ENCODE results near the gene MGMT. TPM values are rescaled to one million over a fixed set of nuclear protein-coding genes. Genes with fewer than 3 reads are reported as not detected.

The MGMT gene
- total RNA-seq, 1 donor from 2014 or later = 14.5 TPM

DNA sequence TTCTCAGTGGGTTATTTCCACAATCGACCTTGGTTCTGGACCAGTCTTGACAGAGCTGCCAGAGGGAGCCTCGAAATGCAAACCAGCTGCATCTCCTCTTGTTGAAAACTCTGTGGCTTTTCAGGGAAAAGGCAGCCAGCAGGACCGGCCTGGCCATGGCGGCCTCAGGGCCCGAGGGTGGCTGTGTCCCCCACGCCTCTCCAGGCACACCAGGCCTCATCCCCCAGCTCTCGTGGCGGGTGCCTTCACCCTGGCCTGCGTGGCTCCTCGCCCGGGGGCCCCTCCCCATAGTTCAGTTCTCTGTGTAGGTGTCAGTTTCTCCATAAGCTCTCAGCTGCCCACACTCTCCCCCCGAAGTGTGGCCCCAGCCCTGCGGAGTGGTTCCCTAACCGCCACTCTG is 63.5 kb downstream of the MGMT start:
- DNase-seq (ENCODE audit: missing footprints) (peak; percentile 66), ATAC-seq (no peak)
- intact Hi-C loops (cut with DNase I) = no loop called here

DNA sequence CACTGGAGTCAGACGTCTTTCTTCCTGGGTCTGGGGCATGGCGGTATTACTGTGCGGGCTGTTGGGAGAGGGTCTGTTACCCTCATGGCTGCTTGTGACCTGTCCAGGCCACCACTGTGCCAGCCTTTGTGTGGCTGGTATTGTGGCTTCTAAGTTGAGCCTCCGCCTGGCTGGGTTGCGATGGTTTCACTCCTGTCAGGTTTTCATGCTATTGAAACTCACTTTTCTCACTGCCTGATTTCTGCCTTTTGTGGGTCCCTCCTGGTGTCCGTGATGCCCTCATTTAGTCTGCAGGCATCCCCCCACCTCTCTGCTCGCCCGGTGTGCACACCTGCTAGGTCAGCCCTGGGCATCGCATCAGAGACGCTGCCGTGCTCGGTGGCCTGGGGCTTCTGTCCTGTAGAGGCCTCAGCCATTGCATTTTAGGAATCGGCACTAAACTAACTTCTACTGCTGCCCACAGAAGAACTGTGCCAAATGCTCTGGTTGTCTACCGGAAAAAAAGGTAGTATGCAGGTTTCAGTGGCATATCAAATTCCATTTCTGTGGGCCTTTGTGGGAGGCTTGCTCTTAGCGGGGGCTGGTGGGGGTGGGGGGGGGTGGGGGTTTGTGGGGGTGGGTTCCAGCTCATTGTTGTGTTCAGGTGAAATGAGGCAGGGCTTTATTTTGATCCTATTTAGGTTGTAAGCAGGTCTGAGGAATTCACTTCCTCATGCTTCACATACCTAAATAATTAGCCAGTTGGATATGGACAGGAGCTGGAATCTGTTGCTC is 64.3 kb downstream of the MGMT start:
- intact Hi-C loops (cut with DNase I) = no loop called here
- no peak for ATAC-seq

GRCh38 chr10:129531969-129532660 is 65.1 kb downstream of the MGMT start:
- intact Hi-C loops (cut with DNase I) = no loop called here
- peak; percentile 34 for DNase-seq (ENCODE audit: missing footprints)

More for the DNA sequence above, 64.3 kb downstream of the MGMT start:
- peak; percentile 52 for DNase-seq (ENCODE audit: missing footprints)

GRCh38 chr10:129532838-129533237 is 65.8 kb downstream of the MGMT start:
- ATAC-seq = peak; percentile 3
- intact Hi-C loops (cut with DNase I) = no loop called here
- DNase-seq (ENCODE audit: missing footprints) = peak; percentile 58

More at GRCh38 chr10:129531969-129532660, 65.1 kb downstream of the MGMT start:
- ATAC-seq = no peak

- no peak for ATAC-seq
- DNase-seq (ENCODE audit: missing footprints) = no peak
- intact Hi-C loops (cut with DNase I) = no loop called here
Measured at GRCh38 chr10:129533281-129533680, 66.2 kb downstream of the MGMT start.

DNA sequence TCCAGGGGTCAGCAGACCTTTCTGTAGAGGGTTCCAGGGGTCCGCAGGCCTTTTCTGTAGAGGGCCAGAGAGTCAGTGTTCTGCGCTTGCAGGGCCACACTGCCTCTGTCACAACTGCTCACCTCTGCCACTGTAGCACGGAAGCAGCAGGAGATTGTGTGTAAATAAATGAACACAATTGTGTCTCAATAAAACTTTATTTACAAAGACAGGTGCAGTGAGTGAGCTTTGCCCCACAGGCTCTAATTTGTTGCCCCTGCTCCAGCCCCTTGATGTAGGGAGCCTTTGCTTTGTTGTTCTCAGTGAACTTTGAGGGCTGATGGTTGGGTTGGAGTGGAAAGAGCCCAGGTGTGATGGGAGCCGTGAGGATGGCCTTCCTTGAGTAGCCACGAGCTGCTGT is 67.8 kb downstream of the MGMT start:
- ATAC-seq = no peak
- intact Hi-C loops (cut with DNase I) = no loop called here
- no peak for DNase-seq (ENCODE audit: missing footprints)

DNA sequence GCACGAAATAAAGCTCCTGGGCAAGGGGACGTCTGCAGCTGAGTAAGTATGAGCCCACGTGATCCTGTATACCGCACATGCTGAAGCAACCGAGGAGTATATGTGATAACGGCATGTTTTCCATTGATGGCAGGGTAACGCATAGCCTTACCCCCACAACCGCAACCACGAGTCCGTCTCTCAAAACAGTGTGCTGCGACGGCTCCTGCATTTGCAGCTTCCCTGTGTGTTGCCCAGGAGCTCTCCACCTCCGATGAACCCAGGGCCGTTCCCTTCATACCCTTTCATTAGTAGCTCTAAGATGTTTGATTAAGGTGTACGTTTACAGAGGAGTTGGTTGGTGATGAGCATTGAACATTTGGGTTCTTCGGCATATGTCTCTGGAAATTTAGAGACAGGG is 69.3 kb downstream of the MGMT start:
- ATAC-seq = no peak
- no peak for DNase-seq (ENCODE audit: missing footprints)
- intact Hi-C loops (cut with DNase I) = no loop called here

DNA sequence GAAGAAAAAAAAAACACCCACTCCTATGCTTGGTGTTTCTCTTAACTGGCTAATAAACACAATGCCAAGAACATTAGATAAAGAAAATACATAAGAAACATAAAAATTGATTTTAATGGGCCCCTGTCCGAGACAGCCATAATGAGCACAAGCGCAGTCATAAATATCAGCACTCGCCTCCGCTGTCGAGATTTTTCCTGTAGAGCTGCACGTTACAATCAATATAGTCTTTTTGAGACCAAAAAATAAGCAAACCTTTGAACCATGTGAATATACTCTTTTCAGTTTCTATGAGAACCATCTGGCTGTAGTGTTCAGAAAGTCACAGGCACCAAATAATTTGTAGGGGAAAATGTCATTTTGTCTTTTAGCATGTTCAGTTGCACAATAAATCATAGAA is 70.1 kb downstream of the MGMT start:
- intact Hi-C loops (cut with DNase I) = no loop called here
- DNase-seq (ENCODE audit: missing footprints) = no peak
- no peak for ATAC-seq

- intact Hi-C loops (cut with DNase I) = no loop called here
- no peak for ATAC-seq
- DNase-seq (ENCODE audit: missing footprints) = no peak
Measured at GRCh38 chr10:129538236-129538635, 71.2 kb downstream of the MGMT start.

GRCh38 chr10:129541200-129541599 is 74.2 kb downstream of the MGMT start:
- no peak for ATAC-seq
- no peak for DNase-seq (ENCODE audit: missing footprints)
- intact Hi-C loops (cut with DNase I) = no loop called here

DNA sequence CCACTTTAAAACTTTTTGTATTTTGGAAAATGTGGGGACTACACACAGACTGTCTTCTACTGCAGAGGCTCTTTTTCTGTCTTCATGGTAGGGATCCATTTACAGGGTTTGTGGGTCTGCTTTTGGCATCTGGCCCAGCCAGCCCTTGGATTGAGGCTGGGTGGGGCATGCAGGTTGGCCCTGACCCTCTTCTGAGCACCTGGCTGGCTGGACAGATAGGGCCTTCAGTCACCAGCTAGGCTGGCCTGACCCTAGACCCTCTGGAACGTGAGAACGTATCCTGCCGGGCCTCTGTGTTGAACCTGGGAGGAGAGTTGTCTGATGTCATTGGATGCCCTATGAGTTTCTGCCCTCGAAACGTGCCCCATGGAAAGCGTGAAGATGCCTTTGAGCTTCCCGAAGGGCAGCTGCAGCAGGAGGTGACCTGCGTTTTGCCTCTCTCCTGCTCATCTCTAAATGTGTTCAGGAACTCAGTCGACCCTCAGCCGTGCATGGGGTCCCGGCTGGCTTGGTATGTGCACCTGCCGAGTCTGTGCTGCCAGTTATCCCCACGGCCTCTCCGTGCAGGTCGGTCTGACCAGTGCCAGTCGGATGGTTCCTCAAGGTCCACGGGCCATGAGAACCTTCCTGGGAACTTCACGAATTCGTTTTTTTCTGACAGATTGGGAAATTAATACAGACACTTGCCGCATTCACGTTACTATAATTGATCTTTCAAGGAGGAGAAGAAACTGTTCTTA is 74.9 kb downstream of the MGMT start:
- intact Hi-C loops (cut with DNase I) = no loop called here

GRCh38 chr10:129542589-129542988 is 75.5 kb downstream of the MGMT start:
- intact Hi-C loops (cut with DNase I) = no loop called here
- DNase-seq (ENCODE audit: missing footprints) = no peak
- ATAC-seq = no peak

More for the DNA sequence above, 74.9 kb downstream of the MGMT start:
- ATAC-seq (no peak), DNase-seq (ENCODE audit: missing footprints) (no peak)

- ATAC-seq (no peak), DNase-seq (ENCODE audit: missing footprints) (no peak)
- intact Hi-C loops (cut with DNase I) = no loop called here
Measured at GRCh38 chr10:129544205-129545202, 77.5 kb downstream of the MGMT start.

GRCh38 chr10:129545261-129545660 is 78.2 kb downstream of the MGMT start:
- DNase-seq (ENCODE audit: missing footprints) (no peak), ATAC-seq (no peak)
- intact Hi-C loops (cut with DNase I) = no loop called here

- ATAC-seq (no peak), DNase-seq (ENCODE audit: missing footprints) (no peak)
- intact Hi-C loops (cut with DNase I) = no loop called here
Measured at GRCh38 chr10:129546106-129546505, 79.1 kb downstream of the MGMT start.

GRCh38 chr10:129547608-129548007 is 80.6 kb downstream of the MGMT start:
- ATAC-seq = no peak

DNA sequence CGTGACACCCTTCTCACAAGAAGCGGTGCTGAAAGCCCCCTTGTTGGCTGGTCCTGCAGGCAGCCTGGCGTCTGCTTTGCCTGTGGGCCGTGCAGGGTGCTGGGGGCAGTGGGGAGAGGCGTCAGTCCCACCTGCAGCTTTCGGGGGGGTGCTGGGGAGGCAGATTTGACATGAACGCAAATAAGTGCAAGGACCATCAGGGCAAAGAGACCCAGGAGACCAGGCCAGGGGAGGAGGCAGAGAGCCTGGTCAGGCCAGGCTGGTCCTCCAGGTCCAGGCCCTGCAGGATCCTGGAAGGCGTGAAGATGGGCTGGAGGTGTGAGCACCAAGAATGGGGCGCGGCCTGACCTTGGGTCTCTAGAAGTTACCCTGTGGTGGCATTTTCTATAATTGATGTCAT is 81.6 kb downstream of the MGMT start:
- no peak for DNase-seq (ENCODE audit: missing footprints)
- intact Hi-C loops (cut with DNase I) = no loop called here
- no peak for ATAC-seq

More at GRCh38 chr10:129547608-129548007, 80.6 kb downstream of the MGMT start:
- intact Hi-C loops (cut with DNase I) = no loop called here
- DNase-seq (ENCODE audit: missing footprints) = no peak

GRCh38 chr10:129550076-129550475 is 83.0 kb downstream of the MGMT start:
- no peak for ATAC-seq
- intact Hi-C loops (cut with DNase I) = no loop called here
- no peak for DNase-seq (ENCODE audit: missing footprints)

Data from Right ventricle myocardium inferior (tissue), 1 donor.